Right atrium auricular region (tissue), 2 donors: ENCODE results near the gene PSME1. TPM values are rescaled to one million over a fixed set of nuclear protein-coding genes. Genes with fewer than 3 reads are reported as not detected.
A peak's percentile ranks its signal among the peaks of the same experiment; 100 is the strongest.

Experiments
- DNase-seq: peaks from one replicate; pipeline ENCODE4 v3.0.0-alpha.2; 2019; ENCODE audit warnings: low spot score
- H3K27ac ChIP-seq, 2 donors: fragments of 200-600 bp; sonication (generic); 1 replicate in 1 of 2; 2 replicates in 1 of 2; pipeline ENCODE4 v1.5.1; 2016 to 2019
- H3K27me3 ChIP-seq, 2 donors: fragments of 200-600 bp; sonication (generic); one replicate each; pipeline versions ENCODE4 v1.5.1 to v1.6.0; 2017 to 2019
- H3K36me3 ChIP-seq: fragments of 200-600 bp; sonication (generic); one replicate; pipeline ENCODE4 v1.5.1; 2016
- H3K4me1 ChIP-seq, 2 donors: fragments of 200-600 bp; sonication (generic); one replicate each; pipeline versions ENCODE4 v1.5.1 to v1.6.0; 2017 to 2019
- H3K4me3 ChIP-seq, 2 donors: fragments of 200-600 bp; sonication (generic); 1 replicate in 1 of 2; 2 replicates in 1 of 2; pipeline ENCODE4 v1.5.1; 2017 to 2019; ENCODE audit warnings: mild to moderate bottlenecking in 1 of 2, moderate library complexity in 1 of 2
- H3K9me3 ChIP-seq, 2 donors: fragments of 200-600 bp; sonication (generic); one replicate each; pipeline ENCODE4 v1.5.1; 2019
- CTCF ChIP-seq, 2 donors: fragments of 200-600 bp; sonication (generic); IDR thresholded peaks; one replicate each; pipeline ENCODE4 v1.5.1; 2019; ENCODE audit warnings: antibody characterized with exemption in 2 of 2
- total RNA-seq, 2 donors: library from RNA; depleted of rRNA; stranded (reverse); fragments of >200 nt; gene quantifications; one replicate each; pipeline ENCODE4 v1.1.0, GENCODE V29; 2016

PSME1 gene
- total RNA-seq, 2 donors from 2014 or later = 72.9 to 112 TPM

DNA sequence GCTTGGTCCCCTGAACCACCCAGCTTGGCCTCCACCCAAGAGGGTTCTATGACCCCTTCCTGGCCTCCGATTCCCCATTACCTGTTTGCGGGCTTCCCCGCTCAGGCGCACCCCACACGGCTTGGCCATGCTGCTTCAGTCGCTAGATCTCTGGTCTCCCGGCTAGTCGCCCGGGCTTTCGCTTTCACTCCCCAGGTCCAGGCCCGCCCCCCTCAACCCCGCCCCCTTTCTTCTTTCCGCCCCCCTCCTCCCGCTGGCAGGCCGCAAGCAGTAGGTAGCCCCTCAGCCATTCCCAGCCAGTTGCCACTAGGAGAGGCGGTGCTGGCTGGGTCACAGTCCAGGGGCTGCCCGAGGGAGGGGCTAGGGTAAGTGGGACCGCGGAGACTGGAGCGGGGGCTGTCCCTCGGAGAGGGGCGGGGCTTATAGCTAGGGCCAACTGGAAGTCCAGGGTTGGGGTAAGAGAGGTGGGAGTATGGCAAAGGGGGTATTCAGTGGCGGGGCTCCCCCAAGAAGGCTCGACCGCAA, 10.5 kb downstream of the PSME1 start, which contains the start of gene PSME2:
Gene PSME2, minus strand, starts transcription at position 158 of the 525 bp plus-strand sequence. Its CDS starts 29 bp downstream, at position 129.
- Histone ChIP-seq H3K4me1 (peaks cover 0 to 38% of the 10 kb centered on the region in 2 donors), H3K9me3 (no peaks in the 10 kb centered on the region), H3K4me3 (peak within 1 kb of the TSS; percentile 91 to 95), H3K27ac (peak within 1 kb of the TSS; percentile 91 to 92), H3K27me3 (no peaks in the 10 kb centered on the region), H3K36me3 (peaks cover 28% of the 10 kb centered on the region)
- peak; percentile 94 for DNase-seq
- TF ChIP-seq CTCF (IDR thresholded peaks at IDR 0.05) = no peak

- DNase-seq = peak; percentile 99
- peaks cover 0 to 34% of the 10 kb centered on the region in 2 donors for H3K4me1 ChIP-seq
- no peak for TF ChIP-seq CTCF (IDR thresholded peaks at IDR 0.05)
- no peaks in the 10 kb centered on the region for H3K27me3 ChIP-seq
- no peaks in the 10 kb centered on the region for H3K9me3 ChIP-seq
- peak within 1 kb of the TSS; percentile 91 to 92 for H3K27ac ChIP-seq
- peak within 1 kb of the TSS; percentile 91 to 95 for H3K4me3 ChIP-seq
- H3K36me3 ChIP-seq = peaks cover 34% of the 10 kb centered on the region
Measured at GRCh38 chr14:24146978-24147760, 11.2 kb downstream of the PSME1 start, which contains the start of gene RNF31. Gene RNF31 (plus strand): TSS chr14:24147498. CDS start chr14:24147699, 201 bp downstream.

DNA sequence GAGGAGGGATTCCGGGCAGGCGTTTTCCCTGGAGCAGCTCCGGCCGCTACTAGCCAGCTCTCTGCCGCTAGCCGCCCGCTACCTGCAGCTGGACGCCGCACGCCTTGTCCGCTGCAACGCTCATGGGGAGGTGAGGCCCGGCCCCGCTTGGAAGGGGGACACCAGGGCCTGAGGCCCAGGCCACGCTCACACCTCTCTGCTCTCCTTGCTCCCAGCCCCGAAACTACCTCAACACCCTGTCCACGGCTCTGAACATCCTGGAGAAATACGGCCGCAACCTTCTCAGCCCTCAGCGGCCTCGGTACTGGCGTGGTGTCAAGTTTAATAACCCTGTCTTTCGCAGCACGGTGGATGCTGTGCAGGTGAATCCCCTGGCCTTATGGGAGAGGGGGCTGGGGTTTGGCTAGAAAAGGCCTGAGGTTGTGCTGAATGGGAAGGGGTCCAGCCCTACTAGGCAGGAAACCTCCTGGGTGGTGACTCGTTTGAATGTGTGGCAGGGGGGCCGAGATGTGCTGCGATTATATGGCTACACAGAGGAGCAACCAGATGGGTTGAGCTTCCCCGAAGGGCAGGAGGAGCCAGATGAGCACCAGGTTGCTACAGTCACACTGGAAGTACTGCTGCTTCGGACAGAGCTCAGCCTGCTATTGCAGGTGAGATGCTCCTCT, 11.9 kb downstream of the PSME1 start:
- Histone ChIP-seq H3K4me1 (peaks cover 0 to 30% of the 10 kb centered on the region in 2 donors), H3K9me3 (no peaks in the 10 kb centered on the region), H3K36me3 (peaks cover 41% of the 10 kb centered on the region)

DNA sequence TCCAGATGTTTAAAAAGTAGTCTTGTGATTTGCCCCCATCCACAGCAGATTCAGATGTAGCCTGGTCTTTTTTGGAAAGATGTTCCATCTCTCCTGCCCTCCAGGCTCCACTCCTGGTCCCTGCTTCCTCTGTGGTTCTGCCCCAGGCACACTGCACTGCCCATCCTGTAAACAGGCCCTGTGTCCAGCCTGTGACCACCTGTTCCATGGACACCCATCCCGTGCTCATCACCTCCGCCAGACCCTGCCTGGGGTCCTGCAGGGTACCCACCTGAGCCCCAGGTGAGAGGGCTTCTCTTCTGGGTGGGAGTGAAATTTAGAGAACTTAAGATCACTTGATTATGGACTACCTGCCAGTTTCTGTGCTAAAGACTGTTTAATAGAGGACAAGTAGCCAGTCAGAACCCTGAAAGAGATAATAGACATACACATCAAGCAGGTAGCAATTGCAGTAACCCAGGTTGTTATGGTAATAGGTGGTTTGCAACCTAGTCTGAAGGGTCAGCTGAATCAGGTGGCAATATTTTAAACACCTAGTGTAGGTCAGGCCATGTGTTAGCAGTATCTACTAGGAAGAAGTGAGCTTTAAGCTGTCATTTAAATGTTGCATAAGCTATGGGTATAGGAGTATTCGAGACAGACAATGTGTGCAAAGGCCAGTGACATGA, 13.4 kb downstream of the PSME1 start:
- no peak overlapping the region for H3K4me3 ChIP-seq
- H3K27me3 ChIP-seq = no peaks in the 10 kb centered on the region
- H3K9me3 ChIP-seq = no peaks in the 10 kb centered on the region
- no peak for DNase-seq
- TF ChIP-seq CTCF (IDR thresholded peaks at IDR 0.05) = no peak
- H3K36me3 ChIP-seq = peaks cover 48% of the 10 kb centered on the region
- H3K4me1 ChIP-seq = peaks cover 0 to 30% of the 10 kb centered on the region in 2 donors
- H3K27ac ChIP-seq = no peak overlapping the region

More for the DNA sequence above, 11.9 kb downstream of the PSME1 start:
- Histone ChIP-seq H3K4me3 (peak overlapping the region; percentile 91 to 95), H3K27ac (peak overlapping the region; percentile 91 to 92), H3K27me3 (no peaks in the 10 kb centered on the region)
- no peak for DNase-seq
- TF ChIP-seq CTCF (IDR thresholded peaks at IDR 0.05) = no peak

DNA sequence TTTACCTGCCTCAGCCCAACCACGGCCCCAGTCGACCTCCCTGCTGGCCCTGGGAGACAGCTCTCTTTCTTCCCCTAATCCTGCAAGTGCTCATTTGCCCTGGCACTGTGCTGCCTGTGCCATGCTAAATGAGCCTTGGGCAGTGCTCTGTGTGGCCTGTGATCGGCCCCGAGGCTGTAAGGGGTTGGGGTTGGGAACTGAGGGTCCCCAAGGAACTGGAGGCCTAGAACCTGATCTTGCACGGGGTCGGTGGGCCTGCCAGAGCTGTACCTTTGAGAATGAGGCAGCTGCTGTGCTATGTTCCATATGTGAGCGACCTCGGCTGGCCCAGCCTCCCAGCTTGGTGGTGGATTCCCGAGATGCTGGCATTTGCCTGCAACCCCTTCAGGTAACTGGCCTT, 14.1 kb downstream of the PSME1 start:
- Histone ChIP-seq H3K27me3 (no peaks in the 10 kb centered on the region), H3K27ac (no peak overlapping the region), H3K9me3 (no peaks in the 10 kb centered on the region), H3K36me3 (peaks cover 54% of the 10 kb centered on the region), H3K4me1 (peaks cover 0 to 30% of the 10 kb centered on the region in 2 donors), H3K4me3 (no peak overlapping the region)
- DNase-seq = no peak
- no peak for TF ChIP-seq CTCF (IDR thresholded peaks at IDR 0.05)
